Osteoblast (primary cell): ENCODE results near the gene PHLPP1. TPM values are rescaled to one million over a fixed set of nuclear protein-coding genes. Genes with fewer than 3 reads are reported as not detected.

ENCODE experiments used
- DNase-seq: peaks from one replicate; pipeline ENCODE4 v3.0.0; 2011; ENCODE audit warnings: low spot score, mixed read lengths; ENCODE audit not compliant: insufficient read length; ENCODE audit errors: missing footprints
- H2AFZ ChIP-seq: 2 replicates; pipeline ENCODE4 v1.6.0; 2011; ENCODE audit warnings: mild to moderate bottlenecking, low read length
- H3K27ac ChIP-seq: 2 replicates; pipeline ENCODE4 v1.5.1; 2011; ENCODE audit warnings: mild to moderate bottlenecking, low read depth, low read length, moderate library complexity
- H3K27me3 ChIP-seq: 2 replicates; pipeline ENCODE4 v1.6.0; 2012; ENCODE audit warnings: mild to moderate bottlenecking, control low read depth, inconsistent platforms, low read length, moderate library complexity; ENCODE audit not compliant: insufficient read depth
- H3K36me3 ChIP-seq: 2 replicates; pipeline ENCODE4 v1.5.1; 2011; ENCODE audit warnings: mild to moderate bottlenecking, low read length, control low read depth, moderate library complexity; ENCODE audit not compliant: insufficient read depth
- H3K4me1 ChIP-seq: 2 replicates; pipeline ENCODE4 v1.5.1; 2011; ENCODE audit warnings: mild to moderate bottlenecking, low read length, control low read depth, moderate library complexity; ENCODE audit not compliant: insufficient read depth
- H3K4me2 ChIP-seq: 2 replicates; pipeline ENCODE4 v1.6.0; 2011; ENCODE audit warnings: mild to moderate bottlenecking, low read length; ENCODE audit not compliant: insufficient read depth
- H3K4me3 ChIP-seq: fragments of 200-600 bp; sonication (generic); 3 replicates; pipeline ENCODE4 v1.5.1; 2012; ENCODE audit warnings: mild to moderate bottlenecking, low read length, inconsistent platforms; ENCODE audit not compliant: insufficient read depth
- H3K79me2 ChIP-seq: 2 replicates; pipeline ENCODE4 v1.6.0; 2012; ENCODE audit warnings: mild to moderate bottlenecking, low read length, control low read depth, inconsistent platforms; ENCODE audit not compliant: insufficient read depth
- H3K9me3 ChIP-seq: 2 replicates; pipeline ENCODE4 v1.5.1; 2011; ENCODE audit warnings: low read depth, low read length, control low read depth
- H4K20me1 ChIP-seq: 2 replicates; pipeline ENCODE4 v1.6.0; 2012; ENCODE audit warnings: mild to moderate bottlenecking, low read length, control low read depth; ENCODE audit not compliant: insufficient read depth
- CTCF ChIP-seq: IDR thresholded peaks from 2 replicates; pipeline ENCODE4 v1.5.1; 2011; ENCODE audit warnings: mild to moderate bottlenecking, low read depth, low read length, moderate library complexity; ENCODE audit errors: extremely low read depth
- total RNA-seq: library from RNA; depleted of rRNA; stranded (reverse); fragments of >200 nt; gene quantifications from 2 replicates; pipeline ENCODE4 v1.2.3, GENCODE V29; 2012

PHLPP1 gene
- total RNA-seq, 1 donor, result 6.9 TPM

GRCh38 chr18:62989195-62989594 lies 273.9 kb downstream of the PHLPP1 start:
- H3K36me3 ChIP-seq, result no peaks in the 10 kb centered on the region
- no peaks in the 10 kb centered on the region for H3K9me3 ChIP-seq
- H3K27me3 ChIP-seq, result peaks cover 4% of the 10 kb centered on the region
- no peak overlapping the region for H3K4me2 ChIP-seq
- TF ChIP-seq CTCF, result no peak
- no peak overlapping the region for H3K27ac ChIP-seq
- no peaks in the 10 kb centered on the region for H3K4me1 ChIP-seq
- H4K20me1 ChIP-seq, result no peaks in the 10 kb centered on the region
- H3K79me2 ChIP-seq, result no peaks in the 10 kb centered on the region
- no peak overlapping the region for H2AFZ ChIP-seq
- no peak overlapping the region for H3K4me3 ChIP-seq
- DNase-seq, result no peak

DNA sequence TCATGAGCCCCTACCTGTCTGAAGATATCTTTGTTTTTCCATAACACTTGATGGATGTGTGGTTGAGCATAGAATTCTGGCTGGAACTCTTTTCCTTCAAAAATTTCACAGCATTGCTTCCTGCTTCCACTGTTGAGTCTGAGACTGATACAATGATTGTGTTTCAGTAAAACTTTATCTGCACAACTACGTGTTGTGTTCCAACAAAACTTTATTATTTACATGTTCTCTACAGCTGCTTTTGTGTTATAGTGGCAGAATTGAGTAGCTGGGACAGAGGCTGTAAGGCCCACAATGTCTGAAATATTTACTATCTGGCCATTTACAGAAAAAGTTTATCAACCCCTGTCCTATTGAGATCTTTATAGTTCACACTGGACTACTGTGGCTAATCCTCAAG lies 275.3 kb downstream of the PHLPP1 start:
- Histone ChIP-seq H3K36me3 (no peaks in the 10 kb centered on the region), H3K27me3 (peaks cover 6% of the 10 kb centered on the region), H3K27ac (no peak overlapping the region), H3K79me2 (no peaks in the 10 kb centered on the region), H2AFZ (no peak overlapping the region), H3K4me2 (no peak overlapping the region), H3K4me3 (no peak overlapping the region), H3K4me1 (no peaks in the 10 kb centered on the region), H3K9me3 (no peaks in the 10 kb centered on the region), H4K20me1 (no peaks in the 10 kb centered on the region)
- no peak for DNase-seq
- no peak for TF ChIP-seq CTCF

GRCh38 chr18:62991389-62991788 lies 276.0 kb downstream of the PHLPP1 start:
- Histone ChIP-seq H3K4me1 (no peaks in the 10 kb centered on the region), H3K79me2 (no peaks in the 10 kb centered on the region), H4K20me1 (no peaks in the 10 kb centered on the region), H3K4me3 (no peak overlapping the region), H3K4me2 (no peak overlapping the region), H3K36me3 (no peaks in the 10 kb centered on the region), H2AFZ (no peak overlapping the region), H3K27ac (no peak overlapping the region), H3K27me3 (peaks cover 6% of the 10 kb centered on the region), H3K9me3 (no peaks in the 10 kb centered on the region)
- no peak for DNase-seq
- TF ChIP-seq CTCF, result no peak

- Histone ChIP-seq H3K4me1 (no peaks in the 10 kb centered on the region), H3K27ac (no peak overlapping the region), H3K79me2 (no peaks in the 10 kb centered on the region), H3K36me3 (no peaks in the 10 kb centered on the region), H3K27me3 (peaks cover 6% of the 10 kb centered on the region), H3K4me3 (no peak overlapping the region), H3K9me3 (no peaks in the 10 kb centered on the region), H4K20me1 (no peaks in the 10 kb centered on the region), H2AFZ (no peak overlapping the region), H3K4me2 (no peak overlapping the region)
- no peak for DNase-seq
- no peak for TF ChIP-seq CTCF
Measured at GRCh38 chr18:62991959-62992358, 276.6 kb downstream of the PHLPP1 start.
